ENCODE measurements around the gene MATN1.

Gene MATN1

GRCh38 chr1:30737357-30738039 is 14.1 kb upstream of the MATN1 start:
- no peak for TF ChIP-seq CTCF (IDR thresholded peaks at IDR 0.05; ENCODE audit: low read depth, low read length)
- no peak overlapping the region for H3K4me3 ChIP-seq (ENCODE audit: low read depth, low read length)

GRCh38 chr1:30735668-30736498 is 12.5 kb upstream of the MATN1 start:
- no peak for TF ChIP-seq CTCF (IDR thresholded peaks at IDR 0.05; ENCODE audit: low read depth, low read length)
- H3K4me3 ChIP-seq (ENCODE audit: low read depth, low read length): no peak overlapping the region

DNA sequence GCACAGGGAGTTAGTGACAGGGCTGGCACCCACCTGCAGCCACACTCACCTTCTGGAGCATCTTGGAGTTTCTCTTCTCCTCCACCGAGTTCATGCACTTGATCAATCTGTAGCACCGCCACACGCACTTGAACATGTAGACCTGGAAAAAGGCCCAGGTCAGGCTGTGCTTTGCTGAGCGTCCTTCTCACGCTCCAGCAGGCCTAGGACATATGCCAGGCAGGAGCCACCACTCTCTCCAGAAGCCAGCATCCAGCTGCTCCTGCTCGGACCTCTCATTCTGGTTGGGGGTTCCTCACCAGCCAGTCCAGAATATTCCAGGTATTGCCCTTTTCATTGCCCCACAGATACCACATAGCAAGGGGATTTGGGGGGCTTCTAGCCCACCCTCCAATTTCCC is 11.7 kb upstream of the MATN1 start:
- TF ChIP-seq CTCF (IDR thresholded peaks at IDR 0.05; ENCODE audit: low read depth, low read length): no peak
- no peak overlapping the region for H3K4me3 ChIP-seq (ENCODE audit: low read depth, low read length)

DNA sequence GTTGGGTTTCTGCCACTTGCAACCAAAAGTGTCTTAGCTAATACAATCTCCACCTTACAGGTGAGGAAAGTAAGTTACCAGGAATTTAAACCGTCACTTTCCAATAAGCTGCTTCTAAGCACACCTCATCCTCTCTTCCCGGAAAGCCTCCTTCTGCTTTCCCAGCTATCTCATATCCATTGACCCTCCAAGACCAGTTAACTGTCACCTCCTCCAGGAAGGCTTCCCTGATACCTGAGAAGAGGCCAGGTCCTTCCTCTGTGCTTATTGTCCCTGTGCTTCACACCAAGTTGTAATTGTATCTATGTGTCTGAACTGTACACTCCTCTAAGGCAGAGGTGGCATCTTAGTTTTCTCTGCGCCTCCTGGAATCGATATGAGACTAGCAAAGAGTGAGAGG is 11.2 kb upstream of the MATN1 start:
- H3K4me3 ChIP-seq (ENCODE audit: low read depth, low read length): no peak overlapping the region
- TF ChIP-seq CTCF (IDR thresholded peaks at IDR 0.05; ENCODE audit: low read depth, low read length): no peak

DNA sequence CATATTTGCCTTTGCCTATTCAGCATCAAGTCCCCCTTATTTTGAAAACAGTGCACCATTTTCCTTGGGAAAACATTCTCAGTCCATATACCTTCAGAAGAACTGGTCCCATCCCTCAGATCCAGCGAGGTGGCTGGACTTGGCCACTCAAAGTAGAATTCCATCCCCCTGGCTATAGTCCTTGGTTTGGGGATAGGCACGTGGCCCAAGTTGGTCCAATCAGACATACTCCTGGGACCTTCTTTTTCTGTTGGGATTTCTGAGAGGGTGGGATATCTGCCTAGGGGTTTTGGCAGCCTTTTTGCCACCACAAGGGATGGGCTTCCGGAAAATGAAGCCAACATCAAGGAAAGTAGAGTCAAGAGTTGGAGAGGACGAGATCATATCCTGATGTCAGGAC is 10.7 kb upstream of the MATN1 start:
- no peak for TF ChIP-seq CTCF (IDR thresholded peaks at IDR 0.05; ENCODE audit: low read depth, low read length)
- no peak overlapping the region for H3K4me3 ChIP-seq (ENCODE audit: low read depth, low read length)

DNA sequence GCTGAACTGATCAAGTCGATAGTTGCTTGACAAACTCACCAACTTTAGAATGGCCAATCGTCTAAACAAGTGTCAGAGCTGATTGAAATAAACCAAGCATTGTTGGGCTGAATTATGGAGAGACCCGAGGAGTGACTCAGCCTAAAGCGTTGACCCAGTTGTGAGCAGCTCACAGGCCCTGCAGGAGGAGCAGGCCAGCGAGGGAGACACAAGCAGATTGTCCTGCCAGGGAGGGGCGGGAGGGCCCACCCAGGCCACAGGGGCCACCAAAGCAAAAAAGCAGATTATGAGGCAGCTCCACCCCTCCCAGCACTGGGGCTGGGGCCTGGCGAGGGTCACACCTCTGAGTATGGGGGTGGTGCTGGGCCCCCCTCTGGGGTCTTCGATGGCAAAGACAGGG is 10.1 kb upstream of the MATN1 start:
- no peak for TF ChIP-seq CTCF (IDR thresholded peaks at IDR 0.05; ENCODE audit: low read depth, low read length)
- H3K4me3 ChIP-seq (ENCODE audit: low read depth, low read length): no peak overlapping the region
